ENCODE results near the gene RHOF.

RHOF gene

GRCh38 chr12:121740847-121741246 is 52.6 kb downstream of the RHOF start:
- no peak for DNase-seq

- DNase-seq, result no peak
These were observed 55.1 kb downstream of the RHOF start for GRCh38 chr12:121738340-121738858.

- DNase-seq, result no peak
These were observed 59.6 kb downstream of the RHOF start for GRCh38 chr12:121733849-121734248.

GRCh38 chr12:121731473-121731872 is 62.0 kb downstream of the RHOF start:
- DNase-seq, result no peak

DNA sequence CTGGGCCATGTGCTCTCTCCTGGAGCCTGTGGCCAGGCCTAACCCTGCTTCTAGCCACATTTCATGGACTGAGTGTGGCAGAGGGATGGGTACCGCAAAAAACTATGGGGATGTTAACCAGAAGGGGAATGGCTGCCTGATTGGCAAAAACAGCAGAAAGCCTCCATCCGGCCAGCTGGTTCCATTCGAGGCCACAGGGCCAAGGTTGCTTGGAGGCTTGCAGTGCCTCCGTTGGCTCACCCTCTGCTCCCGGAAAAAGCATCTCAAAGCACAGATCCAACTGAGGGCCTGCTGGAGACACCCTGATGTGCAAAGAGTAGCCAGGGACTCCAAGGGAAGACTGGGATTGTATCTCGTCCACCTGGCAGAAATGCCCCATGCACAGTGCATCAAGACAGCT is 64.5 kb downstream of the RHOF start:
- DNase-seq, result no peak

All from left hindlimb (tissue), 1 donor.